Astrocyte of the spinal cord (primary cell): ENCODE results near the gene PTPN2.

Experiments used
- DNase-seq: peaks from one replicate; pipeline ENCODE4 v3.0.0; 2011; ENCODE audit warnings: low read depth, low spot score
- H3K4me3 ChIP-seq: 2 replicates; pipeline ENCODE4 v1.5.1; 2011; ENCODE audit warnings: low read depth, mild to moderate bottlenecking, low read length, moderate library complexity
- in situ Hi-C: cut with HindIII; loops from 2 replicates; pipeline ENCODE4 v1.10.0; 2017; ENCODE audit warnings: low sequenced_read_pairs
- TF ChIP-seq, protein P1 (sequence below): IDR thresholded peaks from 2 replicates; pipeline ENCODE4 v1.5.1; 2012; ENCODE audit warnings: low read depth, mild to moderate bottlenecking, low read length, inconsistent platforms

PTPN2 gene

DNA sequence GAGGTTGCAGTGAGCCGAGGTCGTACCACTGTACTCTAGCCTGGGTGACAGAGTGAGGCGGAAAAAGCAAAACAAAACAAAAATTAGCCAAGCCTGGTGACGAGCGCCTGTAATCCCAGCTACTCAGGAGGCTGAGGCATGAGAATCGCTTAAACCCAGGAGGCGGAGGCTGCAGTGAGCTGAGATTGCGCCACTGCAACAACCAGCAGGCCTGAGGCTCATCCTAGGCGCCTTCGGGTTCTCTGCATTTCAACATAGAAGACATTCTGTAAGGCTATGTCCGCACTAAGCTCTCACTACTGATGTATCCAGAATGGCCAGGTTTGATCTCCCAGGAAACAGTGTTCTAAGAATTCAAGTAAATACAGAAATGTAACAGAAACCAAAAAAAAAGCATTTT, 23.5 kb downstream of the PTPN2 start:
- TF ChIP-seq, protein P1, sequence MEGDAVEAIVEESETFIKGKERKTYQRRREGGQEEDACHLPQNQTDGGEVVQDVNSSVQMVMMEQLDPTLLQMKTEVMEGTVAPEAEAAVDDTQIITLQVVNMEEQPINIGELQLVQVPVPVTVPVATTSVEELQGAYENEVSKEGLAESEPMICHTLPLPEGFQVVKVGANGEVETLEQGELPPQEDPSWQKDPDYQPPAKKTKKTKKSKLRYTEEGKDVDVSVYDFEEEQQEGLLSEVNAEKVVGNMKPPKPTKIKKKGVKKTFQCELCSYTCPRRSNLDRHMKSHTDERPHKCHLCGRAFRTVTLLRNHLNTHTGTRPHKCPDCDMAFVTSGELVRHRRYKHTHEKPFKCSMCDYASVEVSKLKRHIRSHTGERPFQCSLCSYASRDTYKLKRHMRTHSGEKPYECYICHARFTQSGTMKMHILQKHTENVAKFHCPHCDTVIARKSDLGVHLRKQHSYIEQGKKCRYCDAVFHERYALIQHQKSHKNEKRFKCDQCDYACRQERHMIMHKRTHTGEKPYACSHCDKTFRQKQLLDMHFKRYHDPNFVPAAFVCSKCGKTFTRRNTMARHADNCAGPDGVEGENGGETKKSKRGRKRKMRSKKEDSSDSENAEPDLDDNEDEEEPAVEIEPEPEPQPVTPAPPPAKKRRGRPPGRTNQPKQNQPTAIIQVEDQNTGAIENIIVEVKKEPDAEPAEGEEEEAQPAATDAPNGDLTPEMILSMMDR, result no peak
- DNase-seq, result no peak
- H3K4me3 ChIP-seq, result no peak overlapping the region
- in situ Hi-C loops, result no loop called here

GRCh38 chr18:12858991-12859390, 25.0 kb downstream of the PTPN2 start:
- no peak for DNase-seq
- TF ChIP-seq, protein P1, result no peak
- H3K4me3 ChIP-seq, result no peak overlapping the region
- in situ Hi-C loops, result no loop called here

DNA sequence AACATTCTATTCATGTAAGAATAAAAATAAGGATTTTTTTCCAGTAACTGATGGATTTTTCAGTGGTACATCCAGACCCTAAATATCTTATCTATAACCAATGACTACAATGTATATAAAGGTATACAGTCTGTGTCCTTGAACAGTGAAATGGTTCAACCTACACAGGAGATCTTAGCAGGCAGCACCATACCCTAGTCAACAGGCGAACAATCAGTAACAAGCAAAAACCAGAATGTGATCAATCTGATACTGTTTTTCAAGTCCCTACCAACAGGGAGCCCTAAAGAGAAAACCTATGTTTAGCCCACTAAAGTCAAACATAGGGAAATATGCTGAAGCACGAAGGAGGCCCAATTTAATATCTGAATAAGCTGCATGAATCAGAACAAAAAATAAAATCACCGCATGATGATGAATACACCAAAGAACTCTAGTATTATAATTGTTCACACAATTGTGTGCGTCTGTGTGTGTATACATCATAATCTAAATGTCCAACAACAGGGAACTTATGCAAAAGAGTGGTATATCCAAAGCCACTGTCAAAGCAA, 26.0 kb downstream of the PTPN2 start:
- TF ChIP-seq, protein P1, result no peak
- no peak for DNase-seq
- in situ Hi-C loops, result no loop called here
- no peak overlapping the region for H3K4me3 ChIP-seq

DNA sequence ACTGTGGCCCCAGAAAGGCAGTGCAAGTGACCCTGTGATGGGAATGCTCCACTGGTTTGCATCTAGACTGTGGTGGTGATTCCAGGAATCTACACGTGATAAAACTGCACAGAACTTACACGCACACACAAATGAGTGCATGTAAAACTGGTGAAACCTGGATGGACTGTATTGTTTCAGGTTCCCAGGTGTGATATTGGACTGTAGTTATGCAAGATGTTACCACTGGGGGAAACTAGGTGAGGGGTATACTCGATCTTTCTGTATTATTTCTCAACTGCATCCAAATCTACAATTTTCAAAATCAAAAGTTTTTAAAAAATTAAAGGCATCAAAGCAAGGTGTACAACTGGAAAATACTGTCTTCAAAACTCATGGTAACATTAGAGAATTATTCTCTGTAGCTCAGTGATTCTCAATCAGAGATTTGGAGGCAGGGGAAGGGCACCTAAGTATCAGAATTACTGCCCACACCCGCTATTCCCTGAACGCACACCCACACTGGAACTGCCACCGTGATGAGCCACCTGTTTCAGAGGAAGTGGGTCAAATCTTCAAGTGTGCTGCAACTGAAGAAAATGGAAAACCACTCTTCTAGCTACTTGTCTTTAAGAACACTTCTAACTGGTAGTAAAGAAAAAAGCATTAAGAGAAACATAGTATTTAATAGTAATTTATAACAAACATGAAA, 26.7 kb downstream of the PTPN2 start:
- no peak for DNase-seq
- TF ChIP-seq, protein P1, result no peak
- no peak overlapping the region for H3K4me3 ChIP-seq
- in situ Hi-C loops, result no loop called here

DNA sequence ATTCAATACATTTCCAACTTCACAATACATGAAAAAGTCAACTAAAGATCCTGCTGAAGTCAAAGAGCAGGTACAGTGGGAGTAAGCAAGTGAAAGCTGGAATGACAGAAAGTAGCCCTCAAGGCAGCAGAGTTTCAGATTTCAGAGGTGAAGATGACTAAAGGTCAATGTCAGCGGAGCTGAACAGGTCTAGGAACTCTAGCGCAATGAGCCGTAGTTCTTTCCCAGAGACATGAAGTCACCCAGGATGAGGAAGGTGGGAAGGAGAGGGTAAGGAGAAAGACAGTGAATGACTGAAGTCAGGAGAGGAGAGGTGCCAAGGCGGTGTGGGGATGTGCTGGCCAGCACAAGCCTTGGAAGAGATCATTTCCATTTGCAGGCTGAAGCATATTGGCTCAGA, 28.1 kb downstream of the PTPN2 start:
- TF ChIP-seq, protein P1, result no peak
- no peak for DNase-seq
- no peak overlapping the region for H3K4me3 ChIP-seq
- in situ Hi-C loops, result no loop called here

DNA sequence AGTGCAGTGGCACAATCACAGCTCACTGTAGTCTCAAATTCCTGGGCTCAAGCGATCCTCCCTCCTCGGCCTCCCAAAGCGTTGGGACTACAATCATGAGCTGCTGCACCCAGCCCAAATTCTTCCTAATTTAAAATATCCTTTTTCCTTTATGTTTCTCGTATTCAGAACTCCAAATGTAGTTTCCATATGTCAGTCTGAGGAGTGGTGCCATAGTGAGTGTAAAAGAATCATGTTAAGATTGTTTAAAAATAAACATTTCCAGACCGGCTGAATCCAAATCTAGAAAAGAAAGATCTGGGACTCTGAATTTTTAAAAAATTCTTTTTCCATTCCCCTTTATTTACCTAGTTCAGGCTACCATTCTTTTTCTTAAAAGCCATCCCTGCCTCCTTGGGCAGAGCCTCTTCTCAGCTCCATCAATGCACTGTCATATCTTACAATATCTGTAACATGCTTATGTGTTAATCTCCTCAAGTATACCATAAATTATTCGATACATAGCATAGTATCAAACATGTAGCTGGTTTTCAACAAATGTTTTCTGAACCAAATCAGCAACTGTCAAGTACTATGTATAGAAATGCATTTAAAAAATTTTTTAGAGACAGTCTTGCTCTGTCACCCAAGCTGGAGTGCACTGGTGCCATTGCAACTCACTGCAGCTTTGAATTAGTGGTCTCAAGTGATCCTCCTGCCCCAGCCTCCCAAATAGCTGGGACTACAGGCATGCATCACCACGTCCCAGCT, 31.3 kb downstream of the PTPN2 start:
- DNase-seq, result no peak
- no peak overlapping the region for H3K4me3 ChIP-seq
- TF ChIP-seq, protein P1, result no peak
- in situ Hi-C loops, result no loop called here
